Activated naive CD8-positive, alpha-beta T cell treated with anti-CD3 and anti-CD28 coated beads, Interleukin-2, amount 50 U/mL, for 24 hours (primary cell): ENCODE results near the gene SMPD1.

Experiments
- ATAC-seq: fragments of 150-1000 bp; cut with Tn5 transposase; one replicate; pipeline ENCODE4 v1.10.0; 2021
- DNase-seq: peaks from one replicate; pipeline ENCODE4 v3.0.0; 2021
- H3K27ac Mint-ChIP-seq: one replicate; pipeline ENCODE4 v1.8.0; 2021; ENCODE audit warnings: mild to moderate bottlenecking, mixed read lengths
- H3K27me3 Mint-ChIP-seq: one replicate; pipeline ENCODE4 v1.8.0; 2021; ENCODE audit warnings: mixed read lengths
- H3K36me3 Mint-ChIP-seq: one replicate; pipeline ENCODE4 v1.8.0; 2021; ENCODE audit warnings: low read depth, mixed read lengths
- H3K4me1 Mint-ChIP-seq: one replicate; pipeline ENCODE4 v1.8.0; 2021; ENCODE audit warnings: mixed read lengths
- H3K4me3 Mint-ChIP-seq: one replicate; pipeline ENCODE4 v1.8.0; 2021; ENCODE audit warnings: mild to moderate bottlenecking, moderate library complexity, mixed read lengths
- H3K9me3 Mint-ChIP-seq: one replicate; pipeline ENCODE4 v1.8.0; 2021; ENCODE audit warnings: mixed read lengths

The SMPD1 gene

DNA sequence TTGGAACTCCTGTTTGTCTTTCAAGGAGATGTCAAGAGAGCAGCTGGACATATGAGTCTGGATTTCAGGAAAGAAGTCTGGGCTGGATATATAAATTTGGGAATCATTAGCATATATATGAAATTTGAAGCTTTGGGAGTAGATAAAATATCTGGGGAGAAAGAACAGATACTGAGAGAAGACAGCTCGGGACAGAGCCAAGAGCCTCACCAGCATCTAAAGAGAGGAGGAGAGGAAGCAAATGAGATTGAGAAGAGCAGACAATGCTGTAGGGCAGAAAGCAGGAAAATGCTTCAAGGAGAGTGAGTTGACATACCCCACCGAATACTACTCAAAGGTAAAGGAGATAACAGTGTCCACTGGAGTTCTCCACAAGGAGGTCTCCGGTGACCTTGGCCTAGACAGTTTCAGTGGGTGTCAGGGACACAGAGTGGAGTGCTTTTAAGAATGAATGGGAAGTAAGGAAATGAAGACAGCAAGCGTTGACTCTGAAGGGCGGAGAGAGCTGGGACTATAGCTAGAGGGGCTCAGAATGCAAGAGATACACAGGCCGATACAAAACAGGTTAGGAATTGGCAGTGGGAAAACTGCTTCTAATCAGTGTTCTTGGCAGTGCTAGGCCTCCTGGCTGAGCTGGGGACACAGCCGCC lies 27.8 kb downstream of the SMPD1 start:
- H3K4me1 Mint-ChIP-seq = peaks cover 12% of the 10 kb centered on the region
- no peaks in the 10 kb centered on the region for H3K36me3 Mint-ChIP-seq
- H3K4me3 Mint-ChIP-seq = no peak overlapping the region
- ATAC-seq = no peak
- peaks cover 4% of the 10 kb centered on the region for H3K27me3 Mint-ChIP-seq
- no peaks in the 10 kb centered on the region for H3K9me3 Mint-ChIP-seq
- no peak for DNase-seq
- H3K27ac Mint-ChIP-seq = no peak overlapping the region

DNA sequence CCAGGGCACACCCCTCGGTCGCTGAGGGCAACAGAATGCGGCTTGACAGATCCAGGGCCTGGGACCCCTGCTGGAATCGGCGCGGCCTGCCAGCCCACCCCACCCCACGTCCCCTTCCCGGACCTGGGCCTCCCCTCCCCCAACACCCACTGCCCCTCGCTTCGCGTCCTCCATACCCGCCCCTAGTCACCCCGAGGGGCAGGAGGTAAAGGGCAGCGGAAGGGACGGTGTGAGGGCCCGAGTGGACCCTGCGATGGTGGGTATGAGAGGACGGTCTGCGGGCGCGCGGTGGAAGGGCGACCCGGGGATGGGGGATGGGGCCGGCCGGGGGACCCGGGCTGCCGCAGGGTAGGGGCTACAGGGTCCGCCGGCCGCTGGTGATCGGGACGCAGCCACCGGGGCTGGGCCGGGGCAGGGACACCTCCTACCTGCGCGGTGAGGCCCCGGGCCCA lies 28.3 kb downstream of the SMPD1 start:
- no peak overlapping the region for H3K4me3 Mint-ChIP-seq
- H3K27ac Mint-ChIP-seq = no peak overlapping the region
- H3K9me3 Mint-ChIP-seq = no peaks in the 10 kb centered on the region
- peaks cover 7% of the 10 kb centered on the region for H3K27me3 Mint-ChIP-seq
- ATAC-seq = no peak
- DNase-seq = no peak
- H3K36me3 Mint-ChIP-seq = no peaks in the 10 kb centered on the region
- H3K4me1 Mint-ChIP-seq = peaks cover 9% of the 10 kb centered on the region

DNA sequence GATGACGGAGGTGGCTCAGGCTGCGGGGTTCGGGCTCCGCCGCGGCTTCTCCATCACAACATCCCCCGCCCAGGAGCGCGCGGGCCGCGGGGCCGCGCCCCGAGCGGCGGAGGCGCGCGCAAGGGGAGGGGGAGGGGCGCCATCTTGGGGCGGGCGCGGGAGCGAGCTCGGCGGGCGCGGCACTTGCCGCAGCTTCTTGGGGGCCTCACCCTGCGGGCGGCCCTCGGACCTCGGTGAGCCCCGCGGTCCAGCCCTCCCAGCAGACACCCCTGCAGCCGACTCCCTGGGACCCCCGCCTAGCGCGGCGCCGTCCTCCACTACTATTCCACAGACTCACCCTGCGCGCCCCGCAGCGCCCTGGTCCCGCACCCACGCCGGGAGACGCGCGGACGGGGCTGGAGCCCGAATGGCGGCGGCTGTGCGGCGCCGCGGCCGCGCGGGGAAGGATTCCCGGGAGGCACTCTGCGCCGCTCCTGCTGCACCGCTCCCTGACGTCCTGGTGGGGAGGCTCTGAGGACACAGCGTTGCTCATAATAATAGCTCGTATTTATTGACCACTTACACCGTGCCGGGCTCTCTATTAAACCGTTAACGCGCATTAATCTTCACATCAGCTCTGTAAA lies 28.8 kb downstream of the SMPD1 start, which contains the start of gene APBB1:
Gene APBB1, minus strand, starts transcription at position 86 of the 623 bp plus-strand sequence. CDS start 7,747 bp downstream, outside the sequence.
- Mint-ChIP-seq H3K4me1 (peaks cover 9% of the 10 kb centered on the region), H3K4me3 (peak within 1 kb of the TSS; percentile 74), H3K27ac (peak within 1 kb of the TSS; percentile 67), H3K27me3 (peaks cover 12% of the 10 kb centered on the region), H3K9me3 (no peaks in the 10 kb centered on the region), H3K36me3 (no peaks in the 10 kb centered on the region)
- DNase-seq (peak; percentile 74), ATAC-seq (peak; percentile 45)

DNA sequence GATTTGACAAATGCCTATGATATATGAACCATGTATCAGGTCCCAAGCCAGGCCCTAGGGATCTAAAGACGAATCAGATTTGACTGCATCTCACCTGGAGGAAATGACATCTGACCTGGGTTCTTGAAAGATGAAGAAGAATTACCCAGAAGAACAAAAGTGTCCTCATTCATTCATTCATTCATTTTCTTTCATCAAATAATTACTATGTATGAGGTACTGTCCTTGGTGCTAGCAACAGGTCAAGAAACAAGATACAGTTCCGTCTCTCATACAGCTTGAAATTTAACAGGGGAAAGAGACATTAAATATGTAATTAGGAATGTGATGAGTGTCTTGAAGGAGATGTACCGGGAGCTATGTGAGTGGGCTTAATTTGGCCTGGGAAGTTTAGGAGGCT lies 30.4 kb downstream of the SMPD1 start:
- no peaks in the 10 kb centered on the region for H3K9me3 Mint-ChIP-seq
- ATAC-seq = no peak
- H3K27ac Mint-ChIP-seq = no peak overlapping the region
- H3K27me3 Mint-ChIP-seq = peaks cover 20% of the 10 kb centered on the region
- H3K36me3 Mint-ChIP-seq = no peaks in the 10 kb centered on the region
- peaks cover 9% of the 10 kb centered on the region for H3K4me1 Mint-ChIP-seq
- no peak for DNase-seq
- no peak overlapping the region for H3K4me3 Mint-ChIP-seq

DNA sequence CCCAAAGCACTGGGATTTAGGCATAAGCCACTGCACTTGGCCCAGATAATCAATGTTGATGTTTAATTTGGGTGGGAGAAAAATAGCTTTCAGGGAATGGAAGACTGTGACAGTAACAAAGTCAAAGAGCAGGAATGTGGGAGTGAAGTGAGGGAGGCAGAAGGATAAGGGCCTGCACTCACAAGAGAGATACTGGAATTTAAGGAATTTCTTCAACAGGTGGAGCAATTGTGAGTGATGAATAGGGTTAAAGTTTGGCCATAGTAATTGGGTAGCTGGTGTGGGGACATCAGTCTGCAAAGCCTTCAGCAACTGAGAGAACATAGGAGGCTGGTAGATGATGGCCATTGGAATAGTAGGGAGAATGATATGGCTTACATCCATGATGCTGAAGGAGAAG lies 37.2 kb downstream of the SMPD1 start:
- no peak overlapping the region for H3K4me3 Mint-ChIP-seq
- no peak overlapping the region for H3K27ac Mint-ChIP-seq
- H3K4me1 Mint-ChIP-seq = no peaks in the 10 kb centered on the region
- DNase-seq = no peak
- ATAC-seq = no peak
- no peaks in the 10 kb centered on the region for H3K9me3 Mint-ChIP-seq
- no peaks in the 10 kb centered on the region for H3K36me3 Mint-ChIP-seq
- peaks cover 16% of the 10 kb centered on the region for H3K27me3 Mint-ChIP-seq

DNA sequence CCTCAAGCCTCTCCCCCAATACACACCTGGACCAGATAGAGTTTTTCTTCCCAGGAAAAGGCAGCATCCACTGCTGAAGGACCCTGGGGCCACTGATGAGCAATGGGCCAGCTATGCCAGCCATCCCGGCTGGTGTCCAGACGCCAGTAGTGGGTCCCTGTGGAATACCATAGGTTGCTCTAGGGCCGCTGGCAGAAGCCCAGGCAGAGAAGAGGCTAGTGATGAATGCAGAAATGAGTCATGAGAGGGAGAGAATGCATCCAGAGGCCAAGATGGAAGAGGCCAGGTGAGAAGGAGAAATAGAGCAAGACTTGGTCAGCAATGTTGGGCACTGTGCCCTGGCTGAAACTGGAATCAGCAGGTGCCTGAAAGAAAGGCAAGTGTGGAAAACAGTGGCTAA lies 41.6 kb downstream of the SMPD1 start:
- H3K4me1 Mint-ChIP-seq = no peaks in the 10 kb centered on the region

DNA sequence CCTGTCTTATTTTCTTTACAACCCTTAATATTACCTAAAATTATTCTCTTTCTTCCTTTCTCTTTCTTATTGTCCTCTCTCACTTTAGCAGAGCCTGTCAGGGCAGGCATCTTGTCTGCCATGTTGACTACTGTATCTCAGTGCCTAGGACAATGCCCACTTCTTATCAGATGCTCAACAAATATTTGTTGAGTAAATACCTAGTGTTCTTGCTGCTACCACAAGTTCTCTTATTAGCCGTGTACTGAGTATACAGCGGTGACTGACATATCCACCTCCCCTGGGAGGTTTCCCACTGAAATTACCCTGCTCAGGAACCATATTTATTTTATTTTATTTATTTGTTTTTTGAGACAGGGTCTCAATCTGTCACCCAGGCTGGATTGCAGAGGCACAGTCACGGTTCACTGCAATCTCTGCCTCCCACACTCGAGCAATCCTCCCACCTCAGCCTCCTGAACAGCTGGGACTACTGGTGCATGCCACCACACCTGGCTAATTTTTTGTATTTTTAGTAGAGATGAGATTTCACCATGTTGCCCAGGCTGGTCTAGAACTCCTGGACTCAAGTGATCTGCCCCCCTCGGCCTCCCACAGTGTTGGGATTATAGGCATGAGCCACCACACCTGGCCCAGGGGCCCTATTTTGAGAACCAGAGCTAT lies 43.9 kb downstream of the SMPD1 start:
- ATAC-seq = no peak
- Mint-ChIP-seq H3K9me3 (no peaks in the 10 kb centered on the region), H3K36me3 (no peaks in the 10 kb centered on the region), H3K27ac (no peak overlapping the region), H3K4me1 (no peaks in the 10 kb centered on the region), H3K4me3 (no peak overlapping the region), H3K27me3 (no peaks in the 10 kb centered on the region)
- DNase-seq = no peak

More for the DNA sequence above, 41.6 kb downstream of the SMPD1 start:
- H3K27me3 Mint-ChIP-seq = no peaks in the 10 kb centered on the region
- no peaks in the 10 kb centered on the region for H3K36me3 Mint-ChIP-seq
- no peaks in the 10 kb centered on the region for H3K9me3 Mint-ChIP-seq
- H3K4me3 Mint-ChIP-seq = no peak overlapping the region
- DNase-seq = no peak
- no peak for ATAC-seq
- no peak overlapping the region for H3K27ac Mint-ChIP-seq

DNA sequence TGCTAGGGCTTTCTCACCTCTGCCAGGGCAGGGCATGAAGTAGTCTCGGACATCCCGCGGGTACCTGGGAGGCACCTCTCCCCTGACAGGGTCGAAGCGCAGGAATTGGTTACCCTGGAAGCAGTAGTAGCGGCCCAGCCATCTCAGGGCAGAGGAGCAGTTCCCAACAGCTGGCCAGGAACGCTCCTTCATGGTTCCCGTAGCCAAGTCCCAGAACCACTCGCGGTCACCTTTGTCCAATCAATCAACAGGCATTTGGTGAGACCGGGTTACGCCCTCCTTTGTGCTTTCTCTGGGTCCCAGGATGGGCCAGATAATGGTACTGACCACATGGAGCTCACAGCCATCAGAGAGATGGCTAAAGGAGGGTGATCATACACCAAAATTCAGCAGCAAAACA lies 47.1 kb downstream of the SMPD1 start:
- no peaks in the 10 kb centered on the region for H3K4me1 Mint-ChIP-seq
- no peak for DNase-seq
- ATAC-seq = no peak
- no peak overlapping the region for H3K4me3 Mint-ChIP-seq
- H3K27me3 Mint-ChIP-seq = no peaks in the 10 kb centered on the region
- no peaks in the 10 kb centered on the region for H3K9me3 Mint-ChIP-seq
- no peak overlapping the region for H3K27ac Mint-ChIP-seq
- no peaks in the 10 kb centered on the region for H3K36me3 Mint-ChIP-seq

DNA sequence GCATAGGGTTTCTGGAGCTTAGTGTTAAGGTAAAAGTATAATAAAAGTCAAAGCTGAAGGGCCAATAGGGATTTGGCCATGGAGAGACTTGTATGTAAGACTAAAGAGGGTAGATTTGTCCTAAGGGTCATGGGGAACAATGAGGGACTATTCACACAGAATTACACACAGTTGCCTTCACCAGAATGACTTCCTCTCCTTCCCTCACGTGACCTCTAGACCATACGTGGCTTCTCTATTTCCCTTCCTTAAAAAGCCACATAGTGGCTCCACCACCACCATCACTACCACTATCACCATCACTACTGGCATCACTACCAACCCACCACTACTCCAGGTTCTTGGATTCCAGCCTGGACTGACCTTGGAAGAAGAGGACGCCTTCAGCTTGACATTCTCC lies 47.7 kb downstream of the SMPD1 start:
- H3K36me3 Mint-ChIP-seq = no peaks in the 10 kb centered on the region
- H3K4me3 Mint-ChIP-seq = no peak overlapping the region
- no peaks in the 10 kb centered on the region for H3K4me1 Mint-ChIP-seq
- no peak overlapping the region for H3K27ac Mint-ChIP-seq
- DNase-seq (no peak), ATAC-seq (no peak)
- no peaks in the 10 kb centered on the region for H3K9me3 Mint-ChIP-seq
- no peaks in the 10 kb centered on the region for H3K27me3 Mint-ChIP-seq

DNA sequence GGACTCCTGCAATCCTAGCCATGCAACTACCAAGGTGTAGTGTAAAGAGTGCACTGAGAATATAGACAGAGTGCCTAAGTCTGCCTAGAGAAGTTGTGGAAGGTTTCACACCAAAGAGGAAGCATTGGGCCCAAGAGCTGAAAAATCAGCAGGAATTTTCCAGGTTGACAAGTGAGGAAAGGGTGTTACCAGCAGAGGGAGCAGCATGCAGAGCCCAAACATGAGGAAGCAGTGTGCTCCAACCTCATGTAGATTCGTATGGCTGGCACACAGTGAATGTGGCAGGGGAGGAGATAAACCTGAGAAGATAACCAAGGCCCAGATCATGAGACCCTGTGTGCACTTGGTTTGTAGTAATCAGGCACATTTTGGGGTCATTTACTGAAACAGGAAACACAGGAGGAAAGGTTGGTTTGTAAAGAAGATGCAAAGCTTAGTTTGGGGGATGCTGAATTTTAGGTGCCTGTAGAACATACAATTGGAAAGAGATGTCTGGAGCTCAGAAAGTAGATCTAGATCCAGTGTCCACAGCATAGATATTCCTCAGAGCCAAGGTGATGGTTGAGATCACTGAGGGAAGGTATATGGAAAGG lies 48.8 kb downstream of the SMPD1 start:
- no peaks in the 10 kb centered on the region for H3K9me3 Mint-ChIP-seq
- H3K36me3 Mint-ChIP-seq = no peaks in the 10 kb centered on the region
- H3K27me3 Mint-ChIP-seq = no peaks in the 10 kb centered on the region
- H3K4me1 Mint-ChIP-seq = no peaks in the 10 kb centered on the region
- ATAC-seq (no peak), DNase-seq (peak; percentile 29)
- H3K27ac Mint-ChIP-seq = no peak overlapping the region
- no peak overlapping the region for H3K4me3 Mint-ChIP-seq

DNA sequence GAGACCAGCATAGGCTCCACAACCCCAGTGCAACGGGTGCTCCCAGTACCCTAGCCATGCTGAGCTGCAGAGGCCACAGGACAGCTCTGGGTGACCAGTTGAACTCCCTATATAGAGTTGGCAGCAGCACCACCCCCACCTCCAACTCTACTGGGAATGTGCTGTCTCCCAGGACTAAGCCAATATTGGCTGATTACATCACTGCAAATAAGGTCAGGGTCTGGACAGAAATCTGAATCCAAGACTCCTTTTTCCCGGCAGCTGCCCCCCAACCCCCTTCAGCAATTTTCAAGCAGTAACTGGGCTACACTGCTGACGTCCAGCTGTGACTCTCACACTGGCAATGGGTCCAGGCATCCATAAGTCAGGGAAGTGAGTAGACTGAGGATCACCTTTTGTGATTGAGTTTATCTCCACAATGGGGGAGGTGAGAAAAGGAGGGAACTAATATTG lies 50.7 kb downstream of the SMPD1 start, which contains the start of gene HPX:
Gene HPX, minus strand, starts transcription at position 82 of the 453 bp plus-strand sequence. Its CDS starts 24 bp downstream, at position 58.
- no peak within 1 kb of the TSS for H3K4me3 Mint-ChIP-seq
- no peaks in the 10 kb centered on the region for H3K27me3 Mint-ChIP-seq
- DNase-seq = no peak
- H3K9me3 Mint-ChIP-seq = no peaks in the 10 kb centered on the region
- no peak for ATAC-seq
- H3K36me3 Mint-ChIP-seq = no peaks in the 10 kb centered on the region
- no peak within 1 kb of the TSS for H3K27ac Mint-ChIP-seq
- H3K4me1 Mint-ChIP-seq = no peaks in the 10 kb centered on the region

DNA sequence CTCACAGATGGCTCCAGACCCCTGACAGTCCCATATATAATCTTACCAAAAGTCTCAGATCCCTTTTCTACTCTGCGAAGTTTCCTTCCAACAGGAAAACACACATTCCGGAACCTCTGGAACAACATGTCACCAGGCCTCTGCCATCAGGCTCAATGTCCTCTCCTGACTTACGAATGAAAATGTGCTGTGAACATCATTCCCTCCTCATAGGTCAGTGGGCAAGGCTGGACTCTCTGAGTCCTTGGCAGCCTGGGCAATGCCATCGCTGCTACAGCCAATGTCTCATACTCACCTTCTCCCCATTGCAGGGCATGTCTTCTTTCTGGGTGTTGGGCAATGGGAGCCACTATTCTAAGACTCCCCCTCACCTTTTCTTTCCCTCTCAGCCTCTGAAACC lies 52.2 kb downstream of the SMPD1 start:
- Mint-ChIP-seq H3K9me3 (no peaks in the 10 kb centered on the region), H3K4me1 (no peaks in the 10 kb centered on the region), H3K27ac (no peak overlapping the region), H3K27me3 (no peaks in the 10 kb centered on the region), H3K4me3 (no peak overlapping the region), H3K36me3 (no peaks in the 10 kb centered on the region)
- DNase-seq = no peak
- ATAC-seq = no peak

DNA sequence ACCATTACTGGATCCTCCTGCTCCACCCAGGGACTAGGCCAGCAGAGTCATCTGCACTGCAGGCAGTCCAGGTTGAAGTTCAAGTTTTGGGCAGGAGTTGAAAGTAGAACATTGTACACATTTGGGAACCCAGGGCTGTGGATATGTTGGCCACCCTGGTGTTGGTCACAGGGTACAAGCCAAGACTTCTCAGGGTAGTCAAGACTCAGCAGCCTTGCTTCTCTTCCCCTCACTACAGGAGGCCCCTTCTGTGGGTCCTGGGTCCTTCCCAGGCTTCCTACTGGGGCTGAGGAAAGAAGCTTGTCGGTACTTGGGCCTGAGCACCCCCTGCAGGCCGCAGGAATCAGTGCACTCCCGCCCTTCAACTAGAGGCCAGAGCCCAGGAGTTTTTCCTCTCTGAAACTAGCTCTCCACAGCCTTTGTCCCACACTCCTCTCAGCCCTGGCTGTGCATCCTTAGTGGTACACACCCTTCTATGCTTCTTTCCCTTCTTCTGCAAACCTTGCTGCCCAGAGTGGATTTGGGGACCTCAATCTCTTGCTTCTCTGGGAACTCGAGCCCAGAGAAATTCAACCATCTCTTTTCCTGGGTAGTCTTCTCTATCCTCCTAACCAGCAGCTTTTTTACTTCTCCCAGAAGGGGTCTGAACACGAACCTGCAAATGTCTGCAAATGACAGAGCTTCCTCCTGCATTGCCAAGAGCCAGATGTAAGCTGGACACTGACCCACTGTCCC lies 53.2 kb downstream of the SMPD1 start:
- Mint-ChIP-seq H3K4me3 (no peak overlapping the region), H3K36me3 (no peaks in the 10 kb centered on the region), H3K27me3 (no peaks in the 10 kb centered on the region), H3K27ac (no peak overlapping the region), H3K9me3 (no peaks in the 10 kb centered on the region), H3K4me1 (no peaks in the 10 kb centered on the region)
- DNase-seq (peak; percentile 61), ATAC-seq (peak; percentile 64)
